DND-41 (cell line): ENCODE results near the gene ZFAND4.

Source experiments
- ATAC-seq: fragments of 200-7000 bp; cut with Tn5 transposase; 3 replicates; pipeline ENCODE4 v1.9.1; 2021; ENCODE audit warnings: low read depth; ENCODE audit not compliant: insufficient read depth
- DNase-seq: peaks from one replicate; pipeline ENCODE4 v3.0.0-alpha.2; 2020
- H2AFZ ChIP-seq: 2 replicates; pipeline ENCODE4 v1.6.0; 2012; ENCODE audit warnings: low read depth, low read length
- H3K27ac ChIP-seq: 2 replicates; pipeline ENCODE4 v1.5.1; 2012; ENCODE audit warnings: low read length, inconsistent platforms
- H3K27me3 ChIP-seq: fragments of 200-600 bp; sonication (generic); 2 replicates; pipeline ENCODE4 v1.6.0; 2012; ENCODE audit warnings: low read length, mild to moderate bottlenecking, inconsistent platforms; ENCODE audit not compliant: insufficient read depth, poor library complexity
- H3K36me3 ChIP-seq: 2 replicates; pipeline ENCODE4 v1.5.1; 2012; ENCODE audit warnings: low read length, inconsistent platforms; ENCODE audit not compliant: insufficient read depth
- H3K4me1 ChIP-seq: 2 replicates; pipeline ENCODE4 v1.5.1; 2012; ENCODE audit warnings: mild to moderate bottlenecking, low read length; ENCODE audit not compliant: insufficient read depth
- H3K4me2 ChIP-seq: 2 replicates; pipeline ENCODE4 v1.6.0; 2012; ENCODE audit warnings: mild to moderate bottlenecking, moderate library complexity, low read length, inconsistent platforms; ENCODE audit not compliant: insufficient read depth
- H3K4me3 ChIP-seq, 2 experiments: fragments of 200-600 bp in 1 of 2; shearing (Covaris generic) in 1 of 2; 2 replicates each; pipeline ENCODE4 v1.5.1; 2012 to 2016; ENCODE audit warnings: inconsistent platforms in 2 of 2, low read length in 2 of 2, mild to moderate bottlenecking in 2 of 2, low read depth in 1 of 2, moderate library complexity in 1 of 2
- H3K79me2 ChIP-seq: 2 replicates; pipeline ENCODE4 v1.6.0; 2012; ENCODE audit warnings: low read length, inconsistent platforms; ENCODE audit not compliant: insufficient read depth
- H3K9ac ChIP-seq: 2 replicates; pipeline ENCODE4 v1.6.0; 2012; ENCODE audit warnings: low read depth, mild to moderate bottlenecking, inconsistent platforms, low read length, moderate library complexity
- H3K9me3 ChIP-seq: 2 replicates; pipeline ENCODE4 v1.5.1; 2012; ENCODE audit warnings: low read length, moderate library complexity, mild to moderate bottlenecking, inconsistent platforms; ENCODE audit not compliant: insufficient read depth, severe bottlenecking
- H4K20me1 ChIP-seq: 2 replicates; pipeline ENCODE4 v1.6.0; 2012; ENCODE audit warnings: low read length; ENCODE audit not compliant: insufficient read depth
- CTCF ChIP-seq: IDR thresholded peaks from 2 replicates; pipeline ENCODE4 v1.5.1; 2012; ENCODE audit warnings: borderline replicate concordance, low read length, moderate library complexity, mild to moderate bottlenecking; ENCODE audit not compliant: poor library complexity, severe bottlenecking; ENCODE audit errors: extremely low read depth
- EZH2 ChIP-seq: IDR thresholded peaks from 3 replicates; pipeline ENCODE4 v1.6.1; 2012; ENCODE audit warnings: borderline replicate concordance, low read depth, mild to moderate bottlenecking, moderate library complexity, low read length, inconsistent platforms; ENCODE audit not compliant: severe bottlenecking

The ZFAND4 gene

GRCh38 chr10:45581582-45582385 is 90.8 kb downstream of the ZFAND4 start:
- H3K4me2 ChIP-seq, result no peak overlapping the region
- H3K27me3 ChIP-seq, result no peaks in the 10 kb centered on the region
- no peak overlapping the region for H3K27ac ChIP-seq
- no peak for ATAC-seq
- no peak for TF ChIP-seq CTCF
- no peak for TF ChIP-seq EZH2
- peaks cover 22% of the 10 kb centered on the region for H3K4me1 ChIP-seq
- H3K79me2 ChIP-seq, result peaks cover 18% of the 10 kb centered on the region
- H3K9ac ChIP-seq, result no peak overlapping the region
- H3K4me3 ChIP-seq, result no peak overlapping the region
- H2AFZ ChIP-seq, result no peak overlapping the region
- no peak for DNase-seq
- no peaks in the 10 kb centered on the region for H3K9me3 ChIP-seq
- no peaks in the 10 kb centered on the region for H3K36me3 ChIP-seq
- no peaks in the 10 kb centered on the region; the same call in 1 of the 2 replicates for H4K20me1 ChIP-seq

GRCh38 chr10:45581216-45581549 is 91.4 kb downstream of the ZFAND4 start:
- TF ChIP-seq EZH2, result no peak
- TF ChIP-seq CTCF, result no peak
- no peak overlapping the region for H2AFZ ChIP-seq
- DNase-seq, result no peak
- H3K4me2 ChIP-seq, result peak overlapping the region; percentile 67
- H3K27me3 ChIP-seq, result no peaks in the 10 kb centered on the region
- peak; percentile 66 for ATAC-seq
- H3K27ac ChIP-seq, result no peak overlapping the region; the same call in 1 of the 2 replicates
- H3K4me1 ChIP-seq, result peaks cover 22% of the 10 kb centered on the region
- H3K9me3 ChIP-seq, result no peaks in the 10 kb centered on the region
- peaks cover 18% of the 10 kb centered on the region for H3K79me2 ChIP-seq
- H3K4me3 ChIP-seq, result peak overlapping the region in 1 of 2 experiments; percentile 47; a peak in 2 of 4 replicates
- no peaks in the 10 kb centered on the region; the same call in 1 of the 2 replicates for H4K20me1 ChIP-seq
- no peak overlapping the region for H3K9ac ChIP-seq
- no peaks in the 10 kb centered on the region for H3K36me3 ChIP-seq

GRCh38 chr10:45580371-45581215 is 92.0 kb downstream of the ZFAND4 start:
- peak; percentile 70 for ATAC-seq
- DNase-seq, result no peak
- H3K4me1 ChIP-seq, result peaks cover 22% of the 10 kb centered on the region
- H3K9ac ChIP-seq, result peak overlapping the region; percentile 26
- H3K9me3 ChIP-seq, result no peaks in the 10 kb centered on the region
- H2AFZ ChIP-seq, result peak overlapping the region; percentile 60
- no peaks in the 10 kb centered on the region; the same call in 1 of the 2 replicates for H4K20me1 ChIP-seq
- TF ChIP-seq EZH2 (no peak), CTCF (no peak)
- H3K36me3 ChIP-seq, result no peaks in the 10 kb centered on the region
- no peaks in the 10 kb centered on the region for H3K27me3 ChIP-seq
- H3K79me2 ChIP-seq, result peaks cover 17% of the 10 kb centered on the region
- H3K27ac ChIP-seq, result peak overlapping the region; percentile 58
- peak overlapping the region; percentile 14 to 47; a peak in 3 of 4 replicates for H3K4me3 ChIP-seq
- peak overlapping the region; percentile 67 for H3K4me2 ChIP-seq
